Measurements from ENCODE around the gene FUT3.
"Not testable (repeated sequence)": the region's sequence is repeated elsewhere in the genome, so short reads cannot be mapped to it uniquely, and the experiment has no call there.

GRCh38 chr19:5874496-5874895, 23.2 kb upstream of the FUT3 start:
- TF ChIP-seq CTCF (optimal IDR thresholded peaks at IDR 0.05 in 1 of 3, IDR thresholded peaks at IDR 0.05 in 1 of 3, conservative IDR thresholded peaks at IDR 0.05 in 1 of 3; ENCODE audit: extremely low read depth in 1 of 3, insufficient read depth in 2 of 3, low read length in 3 of 3); EZH2 (IDR thresholded peaks at IDR 0.05; ENCODE audit: low read length): not testable (repeated sequence)

All from keratinocyte (primary cell).